SU-DHL-6 (cell line): ENCODE measurements around the gene TFIP11.

Source experiments
- EZH2phosphoT487 ChIP-seq: fragments of 200-600 bp; sonication (generic), shearing (Covaris generic); conservative IDR thresholded peaks from 2 replicates; pipeline ENCODE4 v1.6.1; 2018; ENCODE audit warnings: mild to moderate bottlenecking, antibody characterized with exemption, low read length, moderate library complexity, mixed read lengths
- TF ChIP-seq, protein P1 (sequence below): fragments of 200-600 bp; sonication (generic); IDR thresholded peaks from one replicate; pipeline ENCODE4 v1.5.1; 2017; ENCODE audit warnings: antibody characterized with exemption, mild to moderate bottlenecking, low read length, moderate library complexity; ENCODE audit not compliant: insufficient read depth, poor library complexity, severe bottlenecking

DNA sequence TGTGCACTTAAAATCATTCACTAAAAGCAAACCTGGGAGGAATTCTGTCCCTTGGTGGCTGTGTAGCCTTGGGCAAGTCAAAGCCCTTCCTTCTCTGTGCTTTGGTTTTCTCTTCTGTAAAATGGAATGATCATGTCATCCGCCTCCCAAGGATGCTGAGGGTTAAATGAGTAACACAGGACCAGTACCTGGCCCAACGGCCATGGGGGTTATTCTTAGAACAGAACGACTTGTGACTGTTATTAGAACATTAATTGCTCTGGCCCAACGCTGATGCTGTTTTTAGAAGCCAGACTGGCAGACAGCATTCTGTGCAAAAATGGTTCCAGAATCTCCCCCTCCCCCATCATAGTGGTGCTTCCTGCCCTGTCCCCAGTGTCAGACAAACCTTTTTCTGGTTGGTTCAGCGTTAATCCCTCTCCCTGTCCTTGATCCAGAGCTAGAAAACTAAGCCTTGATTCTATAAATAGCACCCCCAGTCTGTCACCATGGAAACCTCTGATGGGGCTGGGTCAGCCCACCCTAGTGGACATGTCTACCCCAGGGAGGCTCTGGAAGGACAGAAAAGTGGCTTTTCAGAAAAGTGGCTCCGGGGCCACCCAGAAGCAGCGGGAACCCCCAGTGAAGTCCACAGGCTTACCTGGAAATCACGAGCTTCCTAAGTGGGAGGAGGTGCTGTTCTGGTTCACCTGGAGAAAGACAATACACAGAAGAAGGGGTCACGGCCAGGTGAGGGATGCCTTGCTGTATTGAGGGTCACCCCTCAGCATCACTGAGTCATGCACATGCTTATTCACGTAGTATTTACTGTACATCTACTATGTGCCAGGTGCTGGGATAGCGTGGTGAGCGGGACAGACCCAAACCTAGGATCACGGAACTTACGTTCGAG lies 15.5 kb upstream of the TFIP11 start:
- TF ChIP-seq, protein P1, sequence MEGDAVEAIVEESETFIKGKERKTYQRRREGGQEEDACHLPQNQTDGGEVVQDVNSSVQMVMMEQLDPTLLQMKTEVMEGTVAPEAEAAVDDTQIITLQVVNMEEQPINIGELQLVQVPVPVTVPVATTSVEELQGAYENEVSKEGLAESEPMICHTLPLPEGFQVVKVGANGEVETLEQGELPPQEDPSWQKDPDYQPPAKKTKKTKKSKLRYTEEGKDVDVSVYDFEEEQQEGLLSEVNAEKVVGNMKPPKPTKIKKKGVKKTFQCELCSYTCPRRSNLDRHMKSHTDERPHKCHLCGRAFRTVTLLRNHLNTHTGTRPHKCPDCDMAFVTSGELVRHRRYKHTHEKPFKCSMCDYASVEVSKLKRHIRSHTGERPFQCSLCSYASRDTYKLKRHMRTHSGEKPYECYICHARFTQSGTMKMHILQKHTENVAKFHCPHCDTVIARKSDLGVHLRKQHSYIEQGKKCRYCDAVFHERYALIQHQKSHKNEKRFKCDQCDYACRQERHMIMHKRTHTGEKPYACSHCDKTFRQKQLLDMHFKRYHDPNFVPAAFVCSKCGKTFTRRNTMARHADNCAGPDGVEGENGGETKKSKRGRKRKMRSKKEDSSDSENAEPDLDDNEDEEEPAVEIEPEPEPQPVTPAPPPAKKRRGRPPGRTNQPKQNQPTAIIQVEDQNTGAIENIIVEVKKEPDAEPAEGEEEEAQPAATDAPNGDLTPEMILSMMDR, result no peak
- no peak for TF ChIP-seq EZH2phosphoT487
